SIG-M5 (cell line): Measurements from ENCODE around the gene BBOF1.

Experiments
- DNase-seq: peaks from one replicate; lab custom pipeline; 2025; lab: John Stamatoyannopoulos, UW

BBOF1 gene

GRCh38 chr14:74022346-74022745 is 3.2 kb downstream of the BBOF1 start:
- no peak for DNase-seq

- DNase-seq = no peak
Measured at GRCh38 chr14:74029136-74029535, 10.0 kb downstream of the BBOF1 start.

GRCh38 chr14:74034572-74034971 is 15.4 kb downstream of the BBOF1 start:
- DNase-seq = no peak

DNA sequence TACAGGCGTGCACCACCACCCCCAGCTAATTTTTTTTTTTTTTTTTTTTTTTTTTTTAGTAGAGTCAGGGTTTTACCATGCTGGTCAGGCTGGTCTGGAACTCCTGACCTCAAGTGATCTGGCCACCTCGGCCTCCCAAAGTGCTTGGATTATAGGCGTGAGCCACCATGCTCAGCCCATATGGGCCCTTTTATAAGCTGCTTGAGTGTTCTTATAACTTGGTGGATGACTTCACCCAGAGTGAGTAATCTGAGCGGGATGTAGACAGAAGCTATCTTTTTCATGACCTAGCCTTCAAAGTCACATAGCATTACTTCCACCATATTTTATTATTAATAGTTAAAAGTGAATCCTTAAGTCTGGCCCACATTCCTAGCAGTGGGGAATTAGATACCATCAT is 16.4 kb downstream of the BBOF1 start:
- no peak for DNase-seq

DNA sequence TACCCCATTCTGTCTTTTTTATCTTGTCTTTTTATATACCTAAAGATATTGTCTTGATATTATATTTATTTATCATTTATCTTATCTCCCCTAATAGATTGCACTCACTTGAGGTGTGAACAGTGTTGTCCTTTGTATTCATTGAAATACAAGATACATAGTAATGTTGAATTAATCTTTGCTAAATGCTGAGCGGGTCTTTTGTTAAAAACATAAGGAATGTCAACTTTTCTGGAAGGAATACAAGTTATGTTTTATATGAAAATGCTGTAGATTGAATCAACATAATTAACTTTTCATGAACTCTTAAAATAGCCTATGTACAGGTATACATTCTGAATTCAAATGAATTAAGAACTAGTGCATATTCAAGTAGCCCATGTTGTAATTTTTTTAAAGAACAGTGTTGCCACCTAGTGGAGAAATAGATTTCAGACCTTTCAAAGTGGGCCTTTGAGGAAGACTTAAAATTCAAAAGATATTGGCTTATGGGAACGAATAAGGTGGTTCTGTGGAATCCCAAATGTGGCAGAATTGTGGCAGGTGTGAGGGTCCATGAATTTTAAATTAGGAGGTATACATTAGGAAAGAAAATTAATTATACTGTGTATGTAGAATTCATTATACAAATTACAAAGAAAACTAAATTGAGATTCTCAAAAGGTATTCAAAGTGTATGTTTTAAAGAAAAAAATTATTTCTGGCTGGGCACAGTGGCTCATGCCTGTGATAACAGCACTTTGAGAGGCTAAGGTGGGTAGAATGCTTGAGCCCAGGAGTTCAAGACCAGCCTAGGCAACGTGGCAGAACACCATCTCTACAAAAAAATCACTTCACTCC is 19.1 kb downstream of the BBOF1 start:
- DNase-seq = peak; percentile 8

DNA sequence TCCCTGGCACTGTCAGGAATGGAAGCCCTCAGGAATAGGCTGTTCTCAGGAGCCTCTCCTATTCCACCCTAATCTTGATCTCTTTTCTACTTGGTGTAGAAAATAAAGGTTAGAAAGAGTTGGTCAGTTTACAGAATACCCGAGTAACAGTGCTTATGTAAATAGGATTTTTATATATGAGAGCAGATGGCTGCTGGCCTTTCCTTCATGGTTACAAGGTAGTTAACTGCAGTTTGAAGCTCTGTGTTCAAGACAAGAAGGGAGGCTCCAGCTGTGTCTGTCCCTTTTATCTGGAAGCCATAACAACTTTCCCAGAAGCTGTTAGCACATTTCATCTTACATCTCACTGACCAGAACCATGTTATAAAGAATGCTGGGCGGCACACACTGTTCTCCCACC is 23.1 kb downstream of the BBOF1 start:
- no peak for DNase-seq

DNA sequence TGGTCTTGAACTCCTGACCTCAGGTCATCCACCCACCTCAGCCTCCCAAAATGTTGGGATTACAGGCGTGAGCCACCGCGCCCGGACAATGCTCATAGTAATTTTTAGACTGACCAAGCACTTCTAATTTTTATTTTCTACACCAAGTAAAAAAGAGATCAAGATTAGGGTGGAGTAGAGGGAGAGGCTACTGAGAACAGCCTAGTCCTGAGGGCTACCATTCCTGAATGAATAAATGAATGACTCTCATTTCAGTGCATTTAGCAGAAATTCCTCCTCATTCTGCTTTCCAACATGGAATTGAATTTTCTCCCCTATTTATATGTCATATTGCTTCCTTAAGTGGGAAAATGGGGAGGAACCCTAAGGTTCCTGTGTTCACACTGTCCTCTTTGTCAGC is 26.4 kb downstream of the BBOF1 start:
- DNase-seq = no peak

GRCh38 chr14:74048281-74048680 is 29.1 kb downstream of the BBOF1 start:
- DNase-seq = no peak

GRCh38 chr14:74049876-74050495 is 30.8 kb downstream of the BBOF1 start:
- DNase-seq = no peak

GRCh38 chr14:74062809-74063150 is 43.6 kb downstream of the BBOF1 start:
- DNase-seq = no peak

DNA sequence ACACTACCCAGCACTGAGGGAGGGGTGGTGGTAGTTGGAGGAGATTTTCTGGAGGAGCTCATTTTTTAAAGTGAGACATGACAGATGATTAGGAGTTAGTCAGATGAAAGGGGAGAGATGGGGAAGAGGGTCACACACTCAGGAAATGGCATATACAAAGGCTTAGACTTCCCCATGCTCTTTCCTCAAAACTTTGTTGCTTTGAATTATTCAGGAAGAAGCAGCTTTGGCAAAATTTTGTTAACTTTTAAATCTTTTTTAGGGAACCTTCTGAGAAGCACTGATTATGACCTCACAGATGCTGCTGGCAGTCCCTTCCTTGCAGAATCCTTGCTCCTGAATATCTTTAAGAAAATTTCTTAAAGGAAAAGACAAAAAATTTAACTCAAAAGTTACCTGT is 45.3 kb downstream of the BBOF1 start:
- no peak for DNase-seq

DNA sequence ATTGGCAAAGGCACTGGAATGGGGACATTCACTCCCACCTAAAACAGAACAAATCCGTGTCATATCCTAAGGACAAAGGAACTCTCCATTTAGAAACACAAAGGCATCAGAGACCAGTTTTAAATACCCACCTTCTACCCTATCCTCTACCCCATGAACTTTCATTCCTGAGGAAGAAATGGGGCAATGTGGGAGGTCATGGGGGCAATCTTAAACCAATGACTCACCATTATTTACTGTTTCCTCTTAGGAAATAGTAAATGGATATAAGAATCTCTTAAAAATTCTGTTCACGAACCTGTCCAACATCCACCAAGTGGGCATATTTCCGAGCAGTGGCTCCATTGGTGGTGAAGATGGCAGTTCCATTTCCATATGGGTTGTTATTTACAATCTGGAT is 45.7 kb downstream of the BBOF1 start:
- no peak for DNase-seq

GRCh38 chr14:74065746-74066575 is 46.8 kb downstream of the BBOF1 start:
- DNase-seq = no peak

DNA sequence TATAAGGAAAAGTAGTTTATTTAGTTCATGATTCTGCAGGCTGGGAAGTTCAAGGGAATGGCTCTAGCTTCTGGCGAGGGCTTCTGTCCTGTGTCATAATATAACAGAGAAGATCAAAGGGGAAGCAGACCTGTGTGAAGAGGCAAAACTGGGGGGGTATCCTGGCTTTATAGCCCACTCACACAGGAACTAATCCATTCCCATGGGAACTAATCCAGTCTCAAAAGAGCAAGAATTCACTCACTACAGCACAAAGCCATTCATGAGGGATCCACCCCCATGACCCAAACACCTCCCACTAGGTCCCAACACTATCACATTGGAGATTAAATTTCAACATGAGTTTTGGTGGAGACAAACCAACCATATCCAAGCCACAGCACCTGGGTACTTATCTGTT is 58.3 kb downstream of the BBOF1 start:
- no peak for DNase-seq

- no peak for DNase-seq
Measured at GRCh38 chr14:74080820-74081460, 61.8 kb downstream of the BBOF1 start.

DNA sequence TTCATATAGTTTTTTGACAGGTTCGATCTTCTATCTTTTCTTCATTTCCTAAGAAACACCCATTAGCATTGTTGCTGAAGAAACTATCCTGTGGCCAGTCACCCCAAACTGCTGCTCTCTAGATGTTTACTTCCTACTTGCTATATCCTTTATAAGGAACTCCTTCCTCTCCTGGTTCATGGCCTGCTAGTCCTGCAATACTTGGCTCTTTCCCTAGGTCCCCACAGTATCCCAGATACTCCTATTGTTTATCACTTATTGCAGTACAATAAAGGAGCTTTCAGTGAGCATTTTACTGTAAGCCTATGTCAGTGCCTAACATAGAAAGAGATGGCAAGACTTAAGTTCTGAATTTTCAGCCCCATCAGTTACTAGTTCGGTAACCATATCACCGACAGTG is 62.3 kb downstream of the BBOF1 start:
- DNase-seq = no peak

- DNase-seq = no peak
Measured at GRCh38 chr14:74083161-74083560, 64.0 kb downstream of the BBOF1 start.

DNA sequence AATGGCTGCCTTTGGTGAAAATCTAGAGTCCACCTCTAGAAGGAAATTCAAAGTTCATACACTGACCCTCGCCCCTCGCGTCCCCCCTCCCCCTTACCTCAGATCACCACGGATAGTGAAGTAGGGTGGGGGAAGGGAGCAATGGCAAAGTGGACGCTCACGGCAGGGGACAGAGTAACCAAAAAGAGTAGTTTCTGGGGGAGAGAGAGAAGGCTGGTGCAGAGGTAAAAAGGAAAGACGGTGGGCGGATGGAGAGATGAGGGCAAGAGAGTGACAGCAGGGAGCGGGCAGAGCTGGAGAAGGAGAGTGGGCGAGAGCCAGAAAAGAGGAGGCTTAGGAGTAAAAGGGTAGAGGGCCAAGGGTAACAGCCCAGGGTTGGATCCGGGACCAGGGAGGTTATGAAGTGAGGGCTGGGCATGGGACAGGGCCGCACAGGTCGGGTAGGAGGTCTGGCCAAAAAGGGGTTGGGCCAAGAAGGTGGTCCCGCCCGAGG is 64.7 kb downstream of the BBOF1 start:
- DNase-seq = no peak

DNA sequence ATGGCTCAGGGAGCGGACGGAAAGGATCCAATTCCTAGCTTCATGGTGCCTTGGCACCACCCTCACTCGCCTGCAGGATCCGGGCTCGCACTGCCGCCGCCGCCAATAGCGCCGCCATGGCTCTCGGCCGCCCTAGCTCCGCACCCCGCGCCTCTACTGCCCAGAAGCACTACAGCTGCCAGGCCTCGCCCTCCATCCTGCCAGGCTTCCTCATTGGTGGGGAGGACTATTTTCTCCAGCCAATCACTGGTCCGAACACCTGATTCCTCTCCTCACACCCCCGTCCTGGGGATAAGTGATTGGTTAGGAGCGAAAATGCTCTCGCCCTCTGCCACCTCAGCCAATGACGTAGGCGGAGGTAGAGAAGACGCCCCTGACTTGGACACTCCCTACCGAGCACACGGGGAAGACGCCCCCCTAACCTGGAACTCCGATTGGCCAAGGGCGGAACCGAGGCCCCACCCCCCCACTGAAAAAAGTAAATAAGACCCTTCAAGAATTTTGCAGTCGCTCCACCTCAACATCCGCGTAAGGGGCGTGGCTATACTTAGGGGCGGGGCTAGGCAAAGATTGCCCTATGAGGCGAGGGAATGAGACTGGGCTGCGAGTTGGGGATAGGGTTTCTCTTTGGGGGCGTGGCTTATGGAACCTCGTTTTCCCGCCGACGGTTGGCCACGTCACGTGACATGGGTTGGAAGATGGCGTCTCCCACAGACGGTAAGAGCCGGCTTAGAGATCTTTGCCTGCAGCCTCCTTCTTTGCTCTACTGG is 65.3 kb downstream of the BBOF1 start, which contains the start of the genes ALDH6A1 and LIN52:
ALDH6A1 (minus strand) TSS at position 177 of the 770 bp plus-strand sequence; CDS start at position 118, 59 bp downstream.
LIN52 (plus strand) TSS at position 680 of the 770 bp plus-strand sequence; CDS start at position 699, 19 bp downstream.
- peak; percentile 98 for DNase-seq

DNA sequence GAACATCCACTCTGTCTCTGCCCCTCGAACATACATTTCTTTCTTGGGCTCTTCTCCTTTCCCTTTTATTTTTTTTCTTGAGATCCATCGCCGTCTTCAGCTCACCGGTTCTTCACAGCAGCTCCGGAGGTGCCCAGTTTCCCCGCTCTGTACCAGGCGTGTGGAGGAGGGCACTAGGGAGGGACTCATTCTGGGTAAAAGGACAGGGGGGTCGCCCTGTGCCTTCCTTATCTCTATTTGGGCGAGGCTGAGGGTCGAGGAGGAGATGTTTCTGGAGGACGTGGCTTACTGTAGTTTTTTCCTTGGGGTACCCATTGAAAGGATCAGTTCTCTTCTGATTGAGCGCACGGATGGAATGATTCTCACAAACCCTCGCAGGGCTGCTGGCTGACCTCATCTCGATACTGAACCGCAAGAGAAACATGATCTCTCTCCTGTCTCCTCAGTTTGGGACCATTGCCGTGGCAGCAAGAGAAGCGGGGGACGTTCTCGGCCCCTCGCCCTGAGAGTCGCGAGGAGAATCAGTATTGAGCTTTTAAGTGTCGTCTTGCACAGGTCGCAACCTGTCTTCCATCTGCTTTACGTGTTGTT is 66.0 kb downstream of the BBOF1 start:
- DNase-seq = no peak

- DNase-seq = no peak
Measured at GRCh38 chr14:74085828-74086227, 66.7 kb downstream of the BBOF1 start.
